SH-SY5Y (cell line): ENCODE data around the gene CHRNB2.

Experiments used
- GATA2 ChIP-seq: IDR thresholded peaks from 2 replicates; pipeline ENCODE4 v1.6.1; 2011; ENCODE audit warnings: mild to moderate bottlenecking, low read depth, low read length
- GATA3 ChIP-seq: IDR thresholded peaks from 2 replicates; pipeline ENCODE4 v1.6.1; 2011; ENCODE audit warnings: low read depth, mild to moderate bottlenecking, low read length, moderate library complexity

GRCh38 chr1:154557939-154558719 lies 9.4 kb upstream of the CHRNB2 start, which contains the start of gene UBE2Q1:
- TF ChIP-seq GATA2: no peak
- no peak for TF ChIP-seq GATA3
